Measurements from ENCODE around the gene FGF21.

Gene FGF21

GRCh38 chr19:48794291-48794690 lies 39.0 kb downstream of the FGF21 start:
- DNase-seq: no peak

DNA sequence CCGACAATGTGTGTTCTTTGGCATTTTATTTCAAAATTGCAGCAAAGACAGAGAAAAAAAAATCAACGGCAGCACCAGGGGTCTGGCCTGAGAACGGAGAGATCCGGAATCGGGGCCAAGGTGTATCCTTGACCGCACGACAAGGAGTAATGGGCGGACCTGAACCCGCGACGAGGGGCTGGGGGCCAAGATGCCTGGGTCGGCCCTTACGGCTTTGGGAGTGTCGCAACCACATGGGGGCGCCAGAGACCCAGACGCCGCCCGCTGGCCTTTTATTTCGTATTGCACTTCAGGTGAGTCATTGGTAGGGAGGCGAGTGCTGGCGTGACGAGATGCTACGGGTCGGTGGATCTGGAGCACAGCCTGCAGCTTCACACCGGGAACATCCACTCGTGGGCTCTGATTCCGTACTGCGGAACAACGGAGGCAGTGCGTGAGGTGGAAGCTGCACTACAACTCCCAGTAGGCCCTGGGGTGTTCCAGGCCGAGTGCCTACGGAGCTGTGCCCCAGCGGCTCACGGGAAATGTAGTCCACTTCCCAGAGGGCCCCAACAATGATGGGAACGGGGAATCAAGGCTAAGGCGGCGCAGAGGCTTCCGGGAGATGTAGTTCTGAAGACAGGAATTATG lies 39.8 kb downstream of the FGF21 start:
- DNase-seq: peak; percentile 97

DNA sequence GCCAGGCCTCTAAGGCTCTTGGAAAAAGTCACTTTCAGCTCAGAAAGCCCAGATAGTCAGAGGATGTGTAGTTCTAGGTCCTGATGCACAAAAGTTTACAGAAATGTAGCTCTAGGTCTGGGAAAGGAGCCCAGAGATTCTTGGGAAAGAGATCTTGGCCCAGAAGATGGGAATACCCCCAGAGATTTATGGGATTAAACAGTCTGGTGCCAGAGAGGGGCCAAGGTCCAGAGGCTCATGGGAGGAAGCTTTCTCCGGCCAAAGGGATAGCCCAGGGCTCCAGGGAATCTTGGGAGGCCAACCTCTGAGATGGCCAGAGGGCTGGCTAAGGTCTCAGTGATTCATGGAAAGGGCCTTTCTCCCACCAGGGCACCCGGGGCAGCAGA lies 40.4 kb downstream of the FGF21 start:
- DNase-seq: no peak

DNA sequence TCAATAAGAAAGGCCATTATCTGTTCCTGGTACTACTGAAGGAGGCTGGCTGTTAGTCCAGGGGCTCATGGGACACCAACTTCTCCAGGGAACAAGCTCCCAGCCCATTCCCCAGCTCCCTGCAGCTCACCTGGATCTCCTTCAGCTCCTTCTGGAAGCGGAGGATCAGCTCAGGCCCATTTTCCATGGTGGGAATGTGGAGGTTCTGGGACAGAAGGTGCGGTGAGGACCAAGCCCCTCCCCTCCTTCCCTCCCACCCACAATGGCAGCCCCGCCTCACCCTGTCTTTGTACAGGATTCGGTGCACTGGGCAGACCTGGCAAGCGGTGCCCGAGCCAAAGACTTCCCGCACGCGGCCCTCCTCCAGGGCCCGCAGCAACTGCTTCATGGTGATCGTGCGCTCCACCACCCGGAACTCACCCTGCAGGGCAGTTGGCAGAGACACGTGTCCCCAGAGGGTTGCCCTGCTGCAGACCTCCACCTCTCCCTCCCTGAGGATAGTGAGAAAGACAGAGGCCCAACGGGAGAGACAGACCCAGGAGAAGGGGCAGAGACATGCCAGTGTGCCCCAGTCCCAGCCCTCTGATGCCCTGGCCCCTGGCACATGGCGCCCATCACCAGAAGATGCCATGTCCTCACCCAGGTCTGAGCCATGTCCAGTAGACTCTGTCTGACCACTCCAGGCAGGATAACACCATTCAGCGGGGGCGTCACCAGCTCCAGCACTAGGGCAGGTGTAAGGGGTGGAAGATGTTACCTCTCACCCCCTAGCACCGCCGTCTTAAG lies 41.2 kb downstream of the FGF21 start:
- peak; percentile 24 for DNase-seq

- DNase-seq: no peak
Measured at GRCh38 chr19:48797103-48797502, 41.8 kb downstream of the FGF21 start.

DNA sequence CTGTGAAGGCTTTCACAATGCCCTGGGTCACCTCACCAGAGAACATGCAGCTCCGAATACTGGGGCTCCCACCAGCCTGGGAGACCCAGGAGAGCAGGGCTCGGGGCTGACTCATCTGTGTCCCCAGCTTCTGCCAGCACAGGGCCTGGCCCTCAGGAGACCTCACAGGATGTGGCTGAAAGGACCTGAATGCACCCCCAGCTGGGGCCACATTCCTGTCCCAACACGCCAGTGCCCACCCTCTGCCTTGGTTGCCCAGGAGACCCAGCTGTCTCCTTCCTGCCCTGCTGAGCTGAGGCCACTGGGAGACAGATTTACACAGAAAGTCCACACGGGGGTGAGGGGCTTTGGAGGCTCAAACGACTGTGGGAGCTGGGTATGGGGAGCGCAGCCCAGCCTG lies 43.6 kb downstream of the FGF21 start:
- peak; percentile 97 for DNase-seq

DNA sequence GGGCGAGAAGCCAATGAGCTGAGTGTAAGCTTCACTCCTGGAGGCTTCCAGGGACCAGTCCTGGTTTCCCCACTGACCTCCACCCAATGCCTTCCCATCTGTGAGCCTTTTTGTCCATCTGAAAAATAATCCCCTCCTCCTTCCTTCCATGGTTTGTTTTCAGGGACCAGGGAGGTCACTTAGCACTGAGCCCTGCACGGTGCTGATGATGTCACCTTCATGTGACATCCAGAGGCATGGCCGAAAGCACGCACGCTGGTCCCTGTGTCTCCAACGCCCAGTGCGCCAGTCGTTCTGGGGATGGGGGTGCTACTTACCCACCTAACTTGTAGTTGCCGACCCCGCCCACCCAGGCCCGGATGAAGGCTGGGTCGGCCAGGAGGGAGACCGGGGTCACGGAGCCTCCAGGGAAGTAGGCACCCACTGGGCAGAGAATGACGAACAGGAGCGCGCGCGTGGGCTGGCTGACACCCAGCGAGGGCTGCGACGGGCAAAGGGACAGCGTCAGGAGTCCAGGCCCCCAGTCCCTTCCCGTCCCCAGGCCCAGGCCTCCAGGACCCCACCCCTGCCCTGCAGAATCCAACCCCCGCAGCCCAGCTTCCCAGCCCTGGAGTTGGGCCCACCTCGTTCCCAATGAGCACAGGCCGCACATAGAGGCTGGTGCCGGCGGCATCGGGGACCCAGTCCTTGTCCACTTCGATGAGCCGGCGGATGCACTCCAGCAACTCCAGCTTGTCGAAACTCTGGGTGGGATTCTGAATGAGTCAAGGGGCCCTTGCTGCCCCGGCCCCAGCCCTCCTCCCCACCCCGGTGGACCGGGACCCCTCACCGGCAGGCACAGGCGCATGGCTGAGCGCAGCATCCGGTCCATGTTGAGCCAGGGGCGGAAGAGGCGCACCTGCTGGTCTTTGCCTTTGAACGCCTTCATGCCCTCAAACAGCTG lies 44.3 kb downstream of the FGF21 start:
- peak; percentile 90 for DNase-seq

DNA sequence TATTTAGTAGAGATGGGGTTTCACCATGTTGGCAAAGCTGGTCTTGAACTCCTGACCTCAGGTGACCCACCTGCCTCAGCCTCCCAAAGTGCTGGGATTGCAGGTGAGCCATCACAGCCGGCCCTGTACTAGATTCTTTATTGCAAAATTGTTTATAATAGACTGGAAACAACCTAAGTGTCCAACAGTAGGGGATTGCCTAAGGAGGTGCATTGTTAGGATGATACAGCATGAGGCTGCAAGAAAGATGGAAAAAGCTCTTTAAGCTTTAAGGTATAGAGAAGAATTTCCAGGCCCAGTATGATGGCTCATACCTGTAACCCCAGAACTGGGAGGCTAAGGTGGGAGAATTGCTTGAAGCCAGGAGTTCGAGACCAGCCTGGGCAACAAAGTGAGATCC lies 47.3 kb downstream of the FGF21 start:
- no peak for DNase-seq

GRCh38 chr19:48804496-48804895 lies 49.2 kb downstream of the FGF21 start:
- DNase-seq: no peak

- no peak for DNase-seq
Measured at GRCh38 chr19:48805452-48805851, 50.1 kb downstream of the FGF21 start.

DNA sequence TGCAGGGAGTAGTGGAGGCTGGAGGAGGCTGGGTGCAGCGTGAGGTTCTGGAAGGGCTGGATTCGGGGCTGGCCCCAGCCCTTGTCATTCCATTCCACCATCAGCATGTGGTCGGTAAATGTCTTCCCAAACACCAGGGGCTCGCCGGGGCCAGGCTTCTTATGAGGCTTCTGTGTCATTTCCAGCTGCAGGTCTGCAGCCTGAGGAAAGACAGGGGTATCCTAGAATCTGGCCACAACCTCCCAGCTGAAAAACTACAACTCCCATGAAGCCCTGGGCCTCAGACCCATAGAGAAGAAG lies 51.1 kb downstream of the FGF21 start:
- DNase-seq: peak; percentile 62

DNA sequence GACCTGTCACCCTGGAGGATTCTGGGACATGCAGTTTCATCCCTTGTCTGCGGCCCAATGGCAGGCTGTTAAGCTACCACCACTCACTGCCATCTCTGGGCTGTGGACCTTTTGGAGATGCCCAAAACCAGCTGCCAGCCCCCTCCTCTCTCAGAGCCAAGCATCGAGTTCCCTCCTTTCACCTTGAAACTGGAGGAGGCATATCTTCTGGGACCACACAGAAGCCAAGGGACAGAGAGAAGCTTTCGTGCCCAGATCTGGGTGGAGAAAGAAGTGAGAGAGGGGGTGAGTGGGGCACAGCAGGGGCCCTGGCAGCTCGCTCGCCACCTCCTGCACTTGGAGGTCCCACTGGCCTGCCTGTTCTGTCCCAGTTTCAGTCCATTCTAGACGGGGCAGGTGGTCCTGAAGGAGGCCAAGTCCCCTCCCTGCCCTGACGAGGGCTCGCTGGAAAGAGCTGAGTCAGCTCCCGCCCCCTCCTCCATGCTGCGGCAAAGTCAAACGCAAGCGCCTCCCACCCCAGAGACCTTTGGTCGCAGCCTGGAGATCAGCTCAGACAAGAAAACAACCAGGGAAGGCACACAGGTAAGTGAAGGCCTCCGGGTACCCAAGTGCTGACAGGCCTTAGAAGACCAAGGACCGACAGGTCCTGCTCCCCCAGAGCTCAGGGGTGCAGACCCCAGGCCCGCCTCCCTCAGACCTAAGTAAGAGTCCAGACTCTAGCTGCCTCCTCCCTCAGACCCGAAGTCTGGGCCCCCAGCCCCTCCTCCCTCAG lies 51.7 kb downstream of the FGF21 start:
- no peak for DNase-seq

GRCh38 chr19:48807590-48808308 lies 52.4 kb downstream of the FGF21 start:
- DNase-seq: peak; percentile 18
